Uterus (tissue), 4 donors: ENCODE data around the gene CHIC2. TPM values are rescaled to one million over a fixed set of nuclear protein-coding genes. Genes with fewer than 3 reads are reported as not detected.
A peak's percentile ranks its signal among the peaks of the same experiment; 100 is the strongest.

Source experiments
- DNase-seq, 2 donors: peaks; one replicate each; pipeline ENCODE4 v3.0.0-alpha.2; 2019 to 2020
- H3K27ac ChIP-seq, 2 donors: fragments of 200-600 bp; sonication (generic); 1 replicate in 1 of 2; 2 replicates in 1 of 2; pipeline ENCODE4 v1.5.1; 2016 to 2018
- H3K27me3 ChIP-seq, 2 donors: fragments of 200-600 bp; sonication (generic); one replicate each; pipeline ENCODE4 v1.5.1; 2018 to 2019; ENCODE audit warnings: control low read depth in 1 of 2
- H3K36me3 ChIP-seq, 2 donors: fragments of 200-600 bp; sonication (generic); one replicate each; pipeline ENCODE4 v1.5.1; 2019; ENCODE audit warnings: control low read depth in 1 of 2
- H3K4me1 ChIP-seq, 2 donors: fragments of 200-600 bp; sonication (generic); one replicate each; pipeline ENCODE4 v1.5.1; 2018 to 2019; ENCODE audit warnings: control low read depth in 1 of 2
- H3K4me3 ChIP-seq, 2 donors: fragments of 200-600 bp; sonication (generic); 1 replicate in 1 of 2; 2 replicates in 1 of 2; pipeline ENCODE4 v1.5.1; 2018 to 2019; ENCODE audit warnings: mild to moderate bottlenecking in 1 of 2
- H3K9me3 ChIP-seq, 2 donors: fragments of 200-600 bp; sonication (generic); one replicate each; pipeline ENCODE4 v1.5.1; 2019; ENCODE audit warnings: control low read depth in 1 of 2
- POLR2A ChIP-seq, 2 donors: fragments of 450-650 bp; IDR thresholded peaks; one replicate each; pipeline ENCODE4 v1.6.1; 2016; ENCODE audit warnings: antibody characterized with exemption in 2 of 2, mild to moderate bottlenecking in 1 of 2, moderate library complexity in 1 of 2
- intact Hi-C: fragments of 100-400 bp; cut with DNase I; formaldehyde crosslinking; loops from one replicate; pipeline ENCODE4 v1.15.1; 2023; ENCODE audit warnings: low total_unique reads
- total RNA-seq, 4 donors: library from RNA; depleted of rRNA in 3 of 4; stranded (reverse); fragments of >200 nt in 3 of 4; gene quantifications; one replicate each; pipeline versions ENCODE4 v1.1.0 to v1.2.4, GENCODE V29; 2014 to 2023
- TF ChIP-seq, protein P1 (sequence below), 4 experiments: fragments of 200-600 bp in 2 of 4; fragments of 450-650 bp in 2 of 4; sonication (generic) in 2 of 4; IDR thresholded peaks; one replicate each; pipeline ENCODE4 v1.5.1; 2016 to 2019; ENCODE audit warnings: antibody characterized with exemption in 4 of 4, mild to moderate bottlenecking in 2 of 4, moderate library complexity in 1 of 4
- donor health status: DM: yes; HTN: yes; CAD: no.

The CHIC2 gene
- total RNA-seq, 4 donors from 2014 or later, result 26.0 to 80.2 (median 52.8) TPM

DNA sequence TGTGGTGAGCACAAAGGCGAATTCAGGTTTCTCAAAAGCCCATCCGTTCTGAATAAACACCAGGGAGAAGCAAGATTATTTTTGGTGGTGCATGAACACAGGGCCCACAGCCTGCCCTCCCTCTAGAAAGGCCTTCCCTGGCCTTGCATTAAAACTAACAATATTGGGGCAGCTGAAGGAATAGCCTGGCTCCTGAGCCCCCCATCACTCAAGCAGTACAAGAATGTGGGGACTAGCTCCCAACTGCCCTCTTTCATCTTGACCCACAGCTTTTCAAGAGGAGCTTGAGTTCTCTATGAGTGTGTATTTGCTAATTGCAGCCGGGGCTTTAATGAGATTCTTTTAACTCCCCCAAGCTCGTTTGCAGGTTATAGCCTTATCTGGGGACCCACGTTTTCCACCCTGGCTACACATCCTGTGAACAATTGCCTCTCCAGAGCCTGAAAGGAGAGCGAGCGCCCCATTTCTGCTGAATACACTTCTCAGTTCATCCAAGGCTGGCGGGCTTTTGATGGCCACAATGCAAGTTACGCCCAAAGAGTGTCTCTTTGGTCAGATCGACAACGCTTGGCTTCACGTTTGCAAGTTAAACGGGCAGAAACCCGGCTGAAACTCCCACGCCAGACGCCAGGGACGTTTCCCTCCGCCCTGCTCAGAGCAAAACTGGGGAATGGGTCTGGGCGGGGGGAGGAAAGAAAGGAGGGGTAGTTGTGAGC, 30.9 kb upstream of the CHIC2 start:
- no peaks in the 10 kb centered on the region for H3K9me3 ChIP-seq
- intact Hi-C loops, result no loop called here
- DNase-seq, result no peak
- TF ChIP-seq POLR2A (IDR thresholded peaks at IDR 0.05), result no peak
- TF ChIP-seq, protein P1, sequence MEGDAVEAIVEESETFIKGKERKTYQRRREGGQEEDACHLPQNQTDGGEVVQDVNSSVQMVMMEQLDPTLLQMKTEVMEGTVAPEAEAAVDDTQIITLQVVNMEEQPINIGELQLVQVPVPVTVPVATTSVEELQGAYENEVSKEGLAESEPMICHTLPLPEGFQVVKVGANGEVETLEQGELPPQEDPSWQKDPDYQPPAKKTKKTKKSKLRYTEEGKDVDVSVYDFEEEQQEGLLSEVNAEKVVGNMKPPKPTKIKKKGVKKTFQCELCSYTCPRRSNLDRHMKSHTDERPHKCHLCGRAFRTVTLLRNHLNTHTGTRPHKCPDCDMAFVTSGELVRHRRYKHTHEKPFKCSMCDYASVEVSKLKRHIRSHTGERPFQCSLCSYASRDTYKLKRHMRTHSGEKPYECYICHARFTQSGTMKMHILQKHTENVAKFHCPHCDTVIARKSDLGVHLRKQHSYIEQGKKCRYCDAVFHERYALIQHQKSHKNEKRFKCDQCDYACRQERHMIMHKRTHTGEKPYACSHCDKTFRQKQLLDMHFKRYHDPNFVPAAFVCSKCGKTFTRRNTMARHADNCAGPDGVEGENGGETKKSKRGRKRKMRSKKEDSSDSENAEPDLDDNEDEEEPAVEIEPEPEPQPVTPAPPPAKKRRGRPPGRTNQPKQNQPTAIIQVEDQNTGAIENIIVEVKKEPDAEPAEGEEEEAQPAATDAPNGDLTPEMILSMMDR (IDR thresholded peaks at IDR 0.05), result no peak
- no peak overlapping the region for H3K27ac ChIP-seq
- H3K27me3 ChIP-seq, result peaks cover 5 to 70% of the 10 kb centered on the region in 2 donors
- H3K4me1 ChIP-seq, result peaks cover 0 to 14% of the 10 kb centered on the region in 2 donors
- H3K4me3 ChIP-seq, result no peak overlapping the region
- H3K36me3 ChIP-seq, result no peaks in the 10 kb centered on the region

DNA sequence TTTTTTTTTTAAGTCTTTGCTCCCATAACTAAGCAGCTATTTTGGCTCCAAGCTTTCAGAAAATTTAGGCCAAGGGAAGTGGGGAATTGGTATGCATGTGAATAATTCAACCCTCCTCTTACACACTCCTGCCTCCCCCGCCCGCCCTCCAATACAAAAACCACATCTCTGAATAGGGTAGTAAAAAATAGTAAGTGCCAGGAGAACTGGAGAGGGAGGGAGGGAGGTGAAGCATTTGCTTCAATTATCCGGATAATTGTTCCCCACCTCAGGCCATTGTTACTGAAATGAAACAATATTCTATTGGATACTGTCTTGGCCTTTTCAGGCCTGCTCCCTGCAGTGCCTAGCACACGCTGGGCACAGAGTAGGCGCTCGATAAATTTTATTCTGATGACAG, 30.0 kb upstream of the CHIC2 start:
- Histone ChIP-seq H3K4me1 (peaks cover 0 to 6% of the 10 kb centered on the region in 2 donors), H3K27ac (no peak overlapping the region), H3K27me3 (peaks cover 2 to 62% of the 10 kb centered on the region in 2 donors), H3K9me3 (no peaks in the 10 kb centered on the region), H3K4me3 (no peak overlapping the region), H3K36me3 (no peaks in the 10 kb centered on the region)
- intact Hi-C loops, result no loop called here
- DNase-seq, result no peak
- TF ChIP-seq, protein P1 (IDR thresholded peaks at IDR 0.05), result no peak
- no peak for TF ChIP-seq POLR2A (IDR thresholded peaks at IDR 0.05)

DNA sequence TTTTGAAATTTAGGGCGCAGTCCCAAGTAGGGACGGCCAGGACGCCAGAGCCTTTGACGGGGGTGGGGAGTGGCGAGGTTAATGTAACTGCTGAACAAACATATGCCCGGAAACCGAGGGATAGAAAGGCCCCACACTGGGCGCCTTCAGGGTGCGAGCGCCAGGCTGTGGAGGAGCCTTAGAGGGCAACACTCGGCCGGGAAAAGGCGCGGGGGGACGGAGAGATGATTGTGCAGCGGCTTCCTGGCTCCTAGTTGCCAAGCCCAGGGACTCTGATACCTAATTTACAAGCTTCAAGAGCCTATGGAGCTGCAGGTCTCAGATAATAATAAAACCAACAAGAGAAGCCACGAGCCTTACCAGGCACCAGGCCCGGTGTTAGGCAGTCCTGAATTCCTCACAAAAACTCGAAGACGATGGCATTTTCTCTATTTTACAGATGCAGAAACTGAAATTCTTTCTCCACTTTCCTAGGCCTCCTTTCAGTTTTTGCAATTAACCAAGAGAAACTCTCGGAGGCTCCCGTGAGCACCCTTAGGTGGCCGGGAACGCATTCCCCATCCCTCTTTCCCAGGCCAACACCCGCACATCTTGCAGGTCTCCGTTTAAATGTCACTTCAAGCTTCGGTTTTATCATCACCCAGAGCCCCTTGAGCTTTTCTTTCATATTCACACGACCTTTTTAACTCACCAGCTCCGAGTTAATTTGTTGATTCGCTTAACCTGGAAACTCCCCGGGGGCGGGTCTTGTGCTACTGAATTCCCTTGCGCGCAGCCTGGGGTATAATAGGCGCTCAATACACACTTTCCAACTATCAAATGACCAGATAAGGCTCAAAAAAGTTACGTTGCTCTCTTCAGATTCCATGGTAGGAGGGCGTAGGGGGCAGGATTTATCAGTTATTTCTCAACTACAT, 29.2 kb upstream of the CHIC2 start:
- Histone ChIP-seq H3K36me3 (no peaks in the 10 kb centered on the region), H3K4me3 (no peak overlapping the region), H3K27ac (no peak overlapping the region), H3K4me1 (peaks cover 0 to 4% of the 10 kb centered on the region in 2 donors), H3K9me3 (no peaks in the 10 kb centered on the region), H3K27me3 (peaks cover 0 to 55% of the 10 kb centered on the region in 2 donors)
- intact Hi-C loops, result no loop called here
- TF ChIP-seq, protein P1 (IDR thresholded peaks at IDR 0.05), result no peak
- no peak for TF ChIP-seq POLR2A (IDR thresholded peaks at IDR 0.05)
- no peak for DNase-seq

DNA sequence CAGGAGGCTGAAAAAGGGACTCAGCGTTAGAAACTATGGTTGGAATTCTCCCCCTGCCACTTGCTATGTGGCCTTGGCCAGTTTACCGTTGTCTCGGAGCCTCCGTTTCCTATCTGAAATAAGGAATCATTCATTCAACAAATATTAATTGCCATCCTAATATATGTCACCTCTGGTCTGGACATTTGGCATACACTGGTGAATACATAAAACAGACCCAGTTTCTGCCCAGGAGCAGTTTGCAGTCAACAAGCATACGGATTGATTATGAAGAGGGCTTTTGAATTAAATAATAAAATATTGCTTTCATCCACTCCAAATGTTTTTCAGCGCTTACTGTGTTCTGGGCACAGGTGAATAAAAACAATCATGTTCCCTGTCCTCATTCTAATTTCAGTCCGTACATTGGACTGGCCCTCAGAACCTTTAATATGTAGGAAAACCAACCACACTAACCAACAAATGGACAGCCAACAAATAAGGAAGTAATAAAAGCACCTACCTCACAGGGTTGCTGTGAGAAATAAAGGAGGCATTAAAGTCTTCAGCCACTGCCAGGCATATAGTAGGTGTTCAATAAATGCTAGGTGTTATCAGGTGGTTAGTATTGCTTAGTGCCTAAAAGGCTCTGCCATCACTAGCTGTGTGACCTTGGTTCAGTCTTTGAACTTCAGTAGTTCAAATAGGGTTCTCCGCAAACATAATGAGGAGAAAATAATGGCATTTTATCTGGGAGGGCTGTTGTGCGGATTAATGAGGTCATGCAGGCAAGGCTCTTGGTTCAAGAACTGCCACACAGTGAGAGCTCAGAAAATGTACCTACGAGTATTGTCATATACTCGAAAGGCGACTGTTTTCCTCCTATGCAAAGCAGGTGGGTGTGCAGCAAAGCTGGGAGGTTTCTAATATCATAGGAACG, 28.3 kb upstream of the CHIC2 start:
- Histone ChIP-seq H3K9me3 (no peaks in the 10 kb centered on the region), H3K4me3 (peak overlapping the region; percentile 27 to 33), H3K27ac (no peak overlapping the region), H3K27me3 (peaks cover 0 to 45% of the 10 kb centered on the region in 2 donors), H3K36me3 (no peaks in the 10 kb centered on the region), H3K4me1 (peaks cover 0 to 4% of the 10 kb centered on the region in 2 donors)
- DNase-seq, result no peak
- intact Hi-C loops, result no loop called here
- TF ChIP-seq POLR2A (IDR thresholded peaks at IDR 0.05), result no peak
- TF ChIP-seq, protein P1 (IDR thresholded peaks at IDR 0.05), result no peak
